GM21576 (cell line): Measurements from ENCODE around the gene KIF17.

Source experiments
- ATAC-seq: cut with Tn5 transposase; IDR thresholded peaks from one replicate; pipeline ENCODE4 v1.9.1; 2021; ENCODE audit warnings: mild to moderate bottlenecking, moderate library complexity; ENCODE audit not compliant: unreplicated experiment

KIF17 gene

DNA sequence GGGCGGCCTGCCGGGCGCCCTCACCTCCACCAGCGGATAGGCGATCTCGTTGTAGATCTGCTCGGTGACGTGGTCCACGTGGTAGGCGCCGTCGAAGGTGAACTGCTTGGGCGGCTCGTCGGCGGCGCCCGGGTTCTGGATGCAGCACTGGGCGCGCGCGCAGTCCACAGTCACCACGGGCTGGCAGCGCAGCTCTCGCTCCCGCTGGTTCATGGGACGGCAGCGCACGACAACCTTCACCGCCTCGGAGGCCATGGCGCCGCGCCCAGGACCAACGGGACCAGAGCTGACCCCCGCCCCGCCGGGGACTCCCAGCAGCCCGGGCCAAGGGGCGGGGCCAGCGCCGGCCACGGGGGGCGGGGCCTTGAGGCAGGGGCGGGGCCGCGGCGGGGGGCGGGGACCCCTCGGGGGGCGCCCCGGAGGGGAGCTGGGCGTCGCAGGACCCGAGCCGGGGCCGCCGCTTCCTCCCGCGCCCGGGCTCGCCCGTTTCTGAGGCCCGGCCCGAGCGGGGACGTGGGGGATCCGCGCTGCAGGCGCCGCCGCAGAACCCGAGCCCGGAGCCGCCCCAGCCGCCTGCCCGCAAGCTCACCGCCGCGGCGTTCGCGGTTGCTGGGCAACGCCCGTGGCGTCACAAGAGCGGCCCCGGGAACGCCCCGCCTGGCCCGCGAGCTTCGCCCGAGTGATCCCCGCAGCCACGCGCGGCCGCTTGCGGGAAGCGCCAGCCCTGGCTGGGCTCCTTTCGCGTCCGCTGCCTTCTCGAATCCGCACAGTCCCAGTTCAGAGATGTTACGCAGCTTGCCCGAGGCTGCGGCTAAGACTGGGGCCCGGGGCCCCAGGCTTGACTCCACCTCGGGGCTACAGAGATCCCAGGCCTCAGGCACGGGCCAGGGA, at the start of gene KIF17:
Gene KIF17 (minus strand): TSS at position 556 of the 891 bp plus-strand sequence. CDS start 301 bp downstream, at position 255.
- no peak for ATAC-seq

DNA sequence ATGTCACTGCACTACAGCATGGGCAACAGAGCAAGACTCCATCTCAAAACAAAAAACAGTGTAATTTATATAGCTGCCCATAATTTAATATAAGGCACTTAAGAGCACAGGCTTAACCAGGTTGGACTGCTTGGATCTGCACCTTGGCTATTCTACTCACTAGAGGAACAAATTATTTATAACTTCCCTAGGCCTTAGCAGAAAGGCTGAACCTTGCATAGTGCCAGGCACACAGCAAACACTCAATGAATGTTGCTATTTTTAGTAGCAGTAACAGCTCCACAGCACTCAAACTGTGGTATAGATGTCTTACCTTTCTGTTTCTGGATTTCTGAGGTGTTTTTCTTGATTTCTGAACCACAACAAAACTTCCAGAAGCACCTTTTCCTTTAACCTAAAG, 49.5 kb upstream of the KIF17 start:
- ATAC-seq: no peak

DNA sequence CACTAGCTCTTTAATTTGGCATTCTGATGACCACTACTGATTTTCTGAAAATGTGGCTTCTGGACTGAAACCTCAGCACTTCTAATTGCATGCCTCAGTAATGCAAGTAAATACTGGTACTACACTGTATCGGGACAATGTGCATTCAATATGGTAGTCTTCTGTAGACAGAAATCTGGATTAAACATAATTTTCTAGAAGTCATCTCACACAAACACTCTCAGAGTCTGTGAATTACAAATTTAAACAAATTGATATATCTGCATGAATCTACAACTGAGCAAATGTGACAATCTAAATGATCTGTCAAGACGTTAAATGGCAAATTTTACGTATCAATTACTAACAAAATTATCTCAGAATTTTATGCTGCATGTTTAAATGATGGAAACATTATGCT, 45.6 kb upstream of the KIF17 start:
- no peak for ATAC-seq

DNA sequence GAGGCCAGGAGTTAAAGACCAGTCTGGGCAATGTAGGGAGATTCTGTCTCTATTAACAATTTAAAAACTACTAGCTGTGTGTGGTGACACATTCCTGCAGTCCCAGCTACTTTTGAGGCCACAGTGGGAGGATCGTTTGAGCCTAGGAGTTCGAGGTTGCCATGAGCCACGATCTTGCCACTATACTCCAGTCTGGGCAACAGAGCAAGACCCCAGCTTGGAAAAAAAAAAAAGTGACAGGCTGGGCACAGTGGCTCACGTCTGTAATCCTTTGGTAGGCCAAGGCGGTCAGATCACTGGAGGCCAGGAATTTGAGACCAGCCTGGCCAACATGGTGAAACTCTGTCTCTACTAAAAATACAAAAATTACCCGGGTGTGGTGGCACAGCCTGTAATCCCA, 42.5 kb upstream of the KIF17 start:
- no peak for ATAC-seq

DNA sequence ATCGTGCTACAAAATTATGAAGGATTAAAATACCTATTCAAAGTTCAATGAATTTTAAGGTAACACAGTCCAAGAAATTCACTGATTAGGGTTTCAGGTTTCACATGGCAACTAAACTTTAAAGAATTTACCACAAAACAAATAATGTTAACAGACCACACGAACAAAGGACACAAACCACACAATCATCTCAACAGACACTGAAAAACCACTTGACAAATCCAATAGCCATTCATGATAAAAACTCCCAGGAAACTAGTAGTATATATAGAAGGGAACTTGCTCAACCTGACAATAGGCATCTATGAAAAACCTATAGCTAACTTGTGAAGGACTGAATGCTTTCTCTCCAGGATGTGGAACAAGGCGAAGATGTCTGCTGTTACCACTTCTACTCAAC, 35.8 kb upstream of the KIF17 start:
- ATAC-seq: no peak

DNA sequence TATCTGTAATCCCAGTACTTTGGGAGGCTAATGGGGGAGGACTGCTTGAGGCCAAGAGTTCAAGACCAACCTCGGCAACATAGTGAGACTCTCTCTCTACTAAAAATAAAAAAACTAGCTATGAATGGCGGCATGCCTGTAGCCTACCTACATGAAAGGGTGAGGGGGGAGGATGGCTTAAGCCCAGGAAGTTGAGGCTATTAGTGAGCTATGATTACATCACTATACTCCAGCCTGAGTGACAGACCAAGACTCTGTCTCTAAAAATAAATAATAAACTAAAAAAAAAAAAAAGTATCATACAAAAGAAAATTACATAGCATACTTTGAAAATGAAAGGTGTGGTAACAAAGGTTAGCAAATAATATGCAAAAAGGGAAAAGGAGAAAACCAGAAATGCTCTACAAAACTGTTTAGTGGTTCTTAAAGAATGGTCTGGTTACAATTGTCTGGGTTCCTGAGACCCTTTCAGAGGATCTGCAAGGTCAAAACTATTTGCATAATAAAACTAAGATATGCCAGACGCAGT, 33.7 kb upstream of the KIF17 start:
- ATAC-seq: no peak

DNA sequence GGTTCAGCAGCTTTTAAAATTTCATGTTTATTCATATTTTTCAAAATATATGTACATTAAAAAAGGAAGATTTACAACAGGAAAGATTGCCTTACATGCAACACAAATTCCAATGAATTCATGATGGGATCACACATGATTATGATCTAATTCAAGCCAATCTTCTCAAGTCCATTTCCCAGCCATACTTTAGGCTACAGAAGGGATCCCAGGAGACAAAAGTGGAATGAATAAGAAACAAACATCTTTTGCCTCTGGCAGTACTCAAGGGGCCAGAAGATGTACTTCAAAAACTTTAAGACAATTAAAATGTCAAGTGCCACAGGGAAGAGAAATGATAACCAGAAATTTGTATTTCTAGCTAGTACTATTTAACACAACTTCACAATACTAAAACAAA, 24.9 kb upstream of the KIF17 start:
- no peak for ATAC-seq

DNA sequence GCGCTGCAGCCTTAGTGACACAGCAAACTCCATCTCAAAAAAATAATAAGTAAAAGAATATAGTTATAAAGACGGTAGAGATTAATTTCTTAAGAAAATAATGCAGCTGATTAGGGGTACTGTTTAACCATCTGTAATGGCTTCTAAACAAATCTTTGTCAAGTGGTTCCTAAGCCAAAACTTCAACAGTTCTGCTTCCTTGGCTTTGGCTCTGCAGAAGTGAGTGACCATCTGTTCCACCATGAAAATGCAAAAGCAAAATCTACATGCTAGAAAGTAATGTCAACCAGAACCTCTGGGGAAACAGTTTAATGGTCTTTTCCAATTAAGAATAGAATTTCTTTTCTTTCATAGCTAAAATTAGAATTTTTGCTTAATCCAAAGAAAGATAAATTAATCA, 23.0 kb upstream of the KIF17 start:
- ATAC-seq: no peak

DNA sequence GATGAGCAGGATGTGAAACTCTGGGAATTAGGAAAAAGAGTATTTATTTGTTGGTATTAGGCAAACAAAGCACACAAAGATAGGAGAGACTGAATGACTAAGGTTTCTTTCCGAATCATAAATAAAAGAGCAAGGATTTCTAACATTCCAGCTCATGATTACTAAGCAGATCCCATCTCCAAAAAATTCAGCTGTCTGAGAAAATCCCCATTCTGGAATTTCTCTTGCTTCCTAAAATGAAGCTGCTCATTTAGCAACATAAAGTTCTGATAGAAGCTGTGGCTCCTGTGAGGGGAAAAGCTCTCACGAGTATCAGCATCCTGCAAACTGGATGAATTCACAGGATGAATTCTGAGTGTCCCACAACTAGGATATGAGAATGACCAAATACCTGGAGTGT, 21.4 kb upstream of the KIF17 start:
- no peak for ATAC-seq

DNA sequence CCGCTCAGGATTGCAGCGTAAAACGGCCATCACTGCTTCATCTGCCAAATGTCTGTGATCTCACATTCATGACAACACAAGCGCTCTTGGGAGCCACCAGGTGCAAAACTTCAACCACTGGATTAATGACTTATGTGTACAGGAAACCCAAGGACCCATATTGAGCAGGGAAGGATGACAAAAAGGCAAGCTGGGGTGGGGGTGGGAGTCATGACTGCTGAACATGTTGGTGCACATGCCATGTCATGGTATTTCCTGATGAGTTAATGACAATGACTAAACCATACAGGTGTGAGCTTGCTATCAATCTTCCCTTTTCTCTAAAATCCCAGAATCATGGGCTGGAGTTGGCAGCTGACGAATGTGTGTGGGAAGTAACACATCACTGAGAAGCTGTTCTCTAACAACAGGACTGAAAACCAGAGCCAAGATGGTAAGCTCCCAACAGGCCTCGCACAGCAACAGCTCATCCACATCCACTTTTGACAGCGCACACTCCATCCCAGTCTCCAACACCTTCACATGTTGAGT, 17.8 kb upstream of the KIF17 start:
- no peak for ATAC-seq

DNA sequence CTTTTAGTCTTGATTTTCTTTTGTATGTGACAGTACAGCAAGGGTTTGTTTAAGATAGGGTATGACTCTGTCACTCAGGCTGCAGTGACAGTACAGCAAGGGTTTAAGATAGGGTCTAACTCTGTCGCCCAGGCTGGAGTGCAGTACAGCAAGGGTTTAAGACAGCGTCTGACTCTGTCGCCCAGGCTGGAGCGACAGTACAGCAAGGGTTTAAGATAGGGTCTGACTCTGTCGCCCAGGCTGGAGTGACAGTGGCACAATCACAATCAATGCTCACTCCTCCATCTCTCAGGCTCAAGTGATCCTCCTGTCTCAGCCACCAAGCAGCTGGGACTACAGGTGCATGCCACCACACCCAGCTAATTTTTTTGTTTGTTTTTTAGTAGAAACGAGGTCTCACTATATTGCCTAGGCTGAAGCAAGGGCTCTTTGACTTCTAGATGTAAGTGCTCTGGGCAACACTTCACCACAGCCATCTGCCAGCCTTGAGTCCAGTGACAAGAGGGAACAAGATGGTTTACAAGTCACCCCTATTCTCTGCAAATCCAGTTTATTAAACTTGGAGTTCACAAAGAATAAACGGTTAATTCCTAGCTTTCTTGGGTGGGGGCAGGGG, 15.7 kb upstream of the KIF17 start:
- ATAC-seq: no peak

DNA sequence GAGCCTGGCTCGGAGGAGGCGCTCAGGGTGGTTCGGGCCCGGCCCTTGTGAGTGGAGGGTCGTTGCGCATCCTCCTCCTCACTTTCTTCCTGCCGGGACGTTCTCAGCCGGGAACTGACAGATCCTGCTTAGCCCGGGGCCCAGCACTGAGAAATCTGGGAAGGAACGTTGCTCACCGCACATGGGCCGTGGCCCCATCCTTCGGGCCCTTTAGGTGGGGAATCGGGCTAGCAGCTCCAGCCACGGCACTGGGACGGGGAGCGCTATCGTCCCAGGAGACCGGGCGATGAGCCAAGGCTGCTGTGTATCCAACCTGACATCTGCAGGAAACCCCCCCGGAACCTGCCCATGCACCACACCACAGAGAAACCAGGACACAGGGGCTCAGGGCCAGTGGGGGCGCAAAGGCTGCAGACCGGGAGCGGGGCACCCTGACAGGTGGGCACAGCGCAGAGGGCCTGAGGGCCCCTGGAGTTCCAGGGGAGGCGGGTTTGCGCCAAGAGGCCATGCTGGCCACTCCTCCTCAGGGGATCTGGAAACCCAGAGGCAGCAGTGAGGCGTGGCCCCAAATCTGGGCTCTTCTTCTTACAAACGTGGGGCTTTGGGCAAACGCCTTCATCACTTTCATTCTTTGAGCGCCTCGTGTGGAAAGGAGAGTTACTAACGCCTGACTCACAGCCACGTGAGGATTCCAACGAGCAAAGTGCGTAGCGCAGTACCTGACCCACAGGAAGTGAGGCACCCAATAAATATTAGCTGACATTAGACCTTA, 15.0 kb upstream of the KIF17 start, which contains the start of gene SH2D5:
Gene SH2D5 (minus strand): TSS at position 116 of the 772 bp plus-strand sequence. CDS start 4,659 bp downstream, outside the sequence.
- peak; percentile 53 for ATAC-seq

DNA sequence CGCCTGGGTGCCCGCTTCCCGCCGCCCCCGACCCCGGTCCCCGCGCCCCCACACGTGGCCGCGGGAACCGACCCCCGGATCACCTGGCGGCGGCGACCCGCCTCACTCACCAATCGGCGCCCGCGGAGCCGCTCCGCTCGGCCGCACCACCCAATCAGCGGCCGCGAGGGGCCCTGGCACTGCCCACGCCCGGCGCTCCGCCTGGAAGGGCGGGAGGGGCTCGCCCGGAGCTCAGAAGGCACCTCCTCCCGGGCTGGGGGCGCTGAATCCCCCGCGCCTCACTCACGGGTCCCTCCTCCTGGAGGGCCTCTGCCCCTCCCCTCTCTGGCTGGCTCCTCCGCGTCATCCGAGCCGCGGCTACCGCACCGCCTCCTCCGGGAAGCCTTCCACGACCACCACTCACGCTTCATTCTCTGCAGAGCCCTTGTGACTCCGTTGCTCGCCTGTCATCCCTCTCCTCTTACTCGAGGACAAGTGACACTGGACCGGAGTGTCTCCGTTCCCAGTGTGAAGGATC, 14.3 kb upstream of the KIF17 start:
- ATAC-seq: no peak

DNA sequence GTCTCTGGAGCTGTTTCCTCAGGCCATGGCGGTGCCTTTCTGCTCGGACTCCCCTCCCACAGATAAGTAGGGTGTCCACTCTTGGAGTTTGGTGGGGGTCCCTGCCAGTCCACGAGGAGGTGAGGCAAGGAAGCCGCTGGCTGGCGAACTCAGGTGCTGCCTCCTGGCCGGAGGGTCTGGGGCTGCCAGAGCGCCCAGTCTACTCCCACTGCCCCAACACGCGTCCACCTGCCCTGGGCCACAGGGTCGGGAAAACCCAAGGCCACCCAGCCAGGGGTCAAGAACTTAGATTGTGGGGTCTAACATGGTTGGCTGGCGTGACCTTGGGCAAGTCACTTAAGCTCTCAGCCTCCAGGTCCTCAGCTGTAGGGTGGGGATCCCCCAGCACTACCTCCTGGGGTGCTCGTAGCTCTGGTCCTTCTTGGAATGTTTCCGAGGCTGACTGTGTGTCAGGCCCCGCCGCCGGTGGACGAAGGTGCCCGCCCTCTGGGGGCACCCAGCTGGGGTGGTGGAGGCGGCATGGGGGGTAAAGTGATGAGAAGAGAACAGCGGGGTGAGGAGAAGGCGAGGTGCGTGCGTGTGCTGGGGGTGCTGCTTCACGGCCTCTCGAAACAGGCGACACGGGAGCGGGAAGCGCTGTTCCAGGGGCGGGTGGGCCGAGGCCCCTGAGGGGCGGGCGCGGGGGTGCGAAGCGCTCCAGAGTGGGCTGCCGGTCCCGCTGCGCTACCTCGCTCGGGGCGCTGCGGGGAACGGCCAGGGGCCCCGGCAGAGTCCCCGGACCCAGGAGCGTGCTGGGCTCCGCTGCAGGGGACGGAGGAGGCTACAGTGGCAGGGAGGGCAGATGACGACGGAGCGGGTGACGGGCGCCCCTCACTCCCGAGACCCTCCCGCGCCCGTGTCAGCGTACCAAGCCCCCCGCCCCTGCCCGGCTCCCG, 13.5 kb upstream of the KIF17 start:
- ATAC-seq: no peak

DNA sequence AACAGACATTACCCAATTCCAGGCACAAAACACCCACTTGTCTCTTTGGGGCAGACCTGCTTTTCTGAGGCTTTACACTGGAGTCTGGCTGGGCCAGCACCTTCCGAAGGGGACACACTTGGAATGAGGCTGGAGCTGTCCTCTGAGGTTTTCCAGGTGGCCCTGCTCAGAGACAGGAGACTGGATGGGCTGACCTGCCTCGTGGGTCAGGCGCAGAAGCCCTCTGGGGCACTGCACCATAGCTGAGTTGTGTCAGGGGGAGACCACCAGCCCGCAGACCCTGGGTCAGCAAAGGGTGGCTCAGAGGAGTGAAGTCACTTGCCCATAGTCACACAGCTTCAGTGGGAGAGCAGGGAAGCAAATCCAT, 12.9 kb upstream of the KIF17 start:
- no peak for ATAC-seq

DNA sequence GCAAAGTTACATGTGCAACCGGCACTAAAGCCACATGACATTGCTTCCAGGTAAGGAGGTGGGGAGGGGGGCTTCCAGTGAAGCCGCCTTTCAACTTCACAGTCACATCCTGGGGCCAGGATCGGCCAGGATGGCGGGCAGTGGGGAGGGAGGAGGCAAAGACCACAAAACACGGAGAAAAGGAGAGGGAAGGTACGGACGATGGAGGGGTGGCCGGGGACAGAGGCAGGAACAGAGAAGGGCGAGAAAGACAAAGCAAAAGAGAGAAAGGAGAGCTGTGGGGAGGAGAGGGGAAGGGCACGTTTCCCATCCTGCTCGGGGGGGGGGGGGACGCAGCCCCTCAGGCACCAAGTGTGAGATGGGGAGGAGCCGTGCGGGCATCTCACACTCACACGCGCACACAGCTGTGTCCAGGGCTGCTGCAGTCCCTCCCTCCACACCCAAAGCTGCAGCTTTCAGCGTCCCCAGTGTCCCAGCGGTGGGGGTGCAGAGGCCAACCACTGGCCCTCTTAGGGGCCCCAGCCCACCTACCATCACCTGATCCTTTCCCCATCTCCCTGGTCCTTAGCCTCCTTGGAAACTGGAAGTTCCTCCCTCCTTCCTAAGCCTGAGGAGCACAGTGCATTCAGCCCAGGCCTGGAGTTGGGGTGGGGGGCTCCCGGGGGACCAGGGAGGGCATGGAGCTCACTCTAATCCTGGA, 12.3 kb upstream of the KIF17 start:
- ATAC-seq: no peak

DNA sequence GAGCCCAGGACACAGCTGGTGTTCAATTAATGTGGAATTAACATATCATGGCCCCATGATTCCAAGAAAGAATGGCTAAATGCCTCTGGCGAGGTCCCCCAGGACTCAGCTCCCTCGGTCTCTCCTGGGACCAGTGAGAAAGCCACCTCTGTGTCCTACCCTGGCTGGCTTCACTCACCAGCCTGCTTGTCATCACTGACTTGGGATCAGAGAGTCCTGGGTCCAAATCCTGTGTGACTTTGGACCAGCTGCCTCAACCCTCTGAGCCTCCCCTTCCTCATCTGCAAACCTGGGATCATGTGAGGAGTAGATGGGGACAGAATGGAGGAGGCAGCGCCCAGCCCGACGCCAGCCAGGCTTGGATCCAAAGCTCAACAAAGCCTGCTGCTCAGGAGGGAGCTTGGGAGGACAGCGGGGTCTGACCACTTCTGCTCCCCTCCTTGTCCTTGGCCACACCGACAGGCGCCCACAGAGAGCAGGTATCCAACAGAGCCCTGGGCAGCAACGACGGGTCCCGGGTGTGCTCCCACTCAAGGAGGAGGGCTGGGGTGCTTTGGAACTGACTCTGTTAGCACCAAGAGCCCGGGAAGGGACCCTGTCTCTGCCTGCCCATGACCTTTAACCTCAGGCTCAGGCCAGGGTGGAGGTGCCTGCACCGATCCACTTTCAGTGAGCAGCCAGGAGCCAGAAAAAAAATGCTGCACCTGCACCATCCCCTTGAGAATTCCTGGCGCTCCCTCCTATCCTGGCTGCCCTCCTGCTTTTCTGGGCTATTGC, 11.5 kb upstream of the KIF17 start:
- no peak for ATAC-seq

DNA sequence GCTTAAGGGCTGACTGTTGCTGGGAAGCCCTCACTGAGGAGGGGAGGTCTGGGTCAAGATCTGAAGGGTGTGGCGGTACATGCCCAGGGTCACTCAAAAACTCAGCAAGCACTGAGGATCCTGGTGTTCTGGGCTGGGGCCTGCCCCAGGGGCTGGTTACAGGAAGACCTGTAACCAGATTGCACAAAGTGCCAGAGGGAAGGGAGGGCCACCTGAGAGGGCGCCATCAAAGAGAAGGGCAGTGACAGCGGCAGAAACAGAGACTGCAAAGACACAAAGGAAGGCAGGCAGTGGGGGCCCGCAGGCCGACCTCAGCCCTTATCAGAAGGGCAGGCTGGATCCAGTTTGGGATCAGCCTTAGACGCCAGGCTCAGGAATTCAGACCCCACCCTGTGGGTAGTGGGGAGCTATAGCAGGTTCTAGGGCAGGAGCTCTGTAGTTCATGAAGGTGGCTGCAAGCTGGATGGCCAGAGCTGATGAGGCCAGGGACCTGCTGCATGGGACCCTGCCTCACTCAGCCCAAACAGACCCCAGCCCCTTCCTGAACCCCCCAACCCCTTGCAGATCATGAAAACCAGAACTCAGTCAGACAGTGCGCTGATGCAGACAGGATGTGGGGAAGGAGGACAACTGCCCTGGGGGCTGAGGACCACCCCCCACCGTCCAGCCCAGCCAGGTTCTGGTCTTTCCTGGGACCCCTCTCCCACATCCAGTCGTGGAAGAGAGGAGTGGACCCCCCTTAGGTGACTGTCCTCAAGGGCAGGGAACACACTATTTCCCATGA, 10.8 kb upstream of the KIF17 start:
- ATAC-seq: no peak
